ENCODE measurements around the gene BPGM.
"Not testable (repeated sequence)": the region's sequence is repeated elsewhere in the genome, so short reads cannot be mapped to it uniquely, and the experiment has no call there.

Gene BPGM

GRCh38 chr7:134632937-134633540 lies 13.6 kb upstream of the BPGM start:
- FAIRE-seq: peak; percentile 53

- no peak for FAIRE-seq
Measured at GRCh38 chr7:134636008-134636449, 10.6 kb upstream of the BPGM start.

DNA sequence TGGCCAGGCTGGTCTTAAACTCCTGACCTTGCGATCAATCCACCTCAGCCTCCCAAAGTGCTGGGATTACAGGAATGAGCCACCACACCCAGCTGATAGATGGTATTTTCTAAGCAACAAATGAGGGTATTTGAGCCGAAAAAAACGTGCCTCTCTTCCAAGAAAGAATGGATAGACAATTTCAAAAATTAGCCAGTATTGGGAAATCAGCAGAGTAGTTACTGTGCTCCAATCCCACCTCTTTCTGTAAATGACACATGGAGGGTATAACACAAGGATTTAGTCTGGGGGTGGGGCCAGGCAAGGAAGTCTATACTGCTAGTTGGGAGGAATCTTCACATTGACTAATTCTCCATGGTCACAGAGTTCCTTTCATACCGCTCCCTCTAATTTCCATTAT lies 9.2 kb upstream of the BPGM start:
- no peak for FAIRE-seq

- FAIRE-seq: no peak
Measured at GRCh38 chr7:134637934-134638719, 8.5 kb upstream of the BPGM start.

DNA sequence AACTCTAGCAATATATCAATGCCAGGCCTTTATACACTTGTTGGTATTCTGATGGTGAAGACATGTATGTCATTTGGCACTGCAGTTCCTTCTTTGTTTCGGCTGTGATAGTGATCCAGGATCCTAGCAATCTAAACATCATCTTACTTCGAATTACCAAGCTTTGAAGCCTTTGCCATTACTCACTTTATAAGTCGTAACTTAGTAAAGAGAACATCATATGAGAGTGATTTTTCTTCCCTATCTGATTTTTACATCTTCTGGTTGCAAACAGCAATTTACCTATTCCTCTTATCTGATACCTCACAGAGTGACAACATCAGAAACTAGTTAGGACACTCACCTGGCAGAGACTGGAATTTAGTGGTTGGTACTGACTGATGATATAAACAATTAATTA lies 7.6 kb upstream of the BPGM start:
- no peak for FAIRE-seq

GRCh38 chr7:134639683-134640279 lies 6.9 kb upstream of the BPGM start:
- no peak for FAIRE-seq

DNA sequence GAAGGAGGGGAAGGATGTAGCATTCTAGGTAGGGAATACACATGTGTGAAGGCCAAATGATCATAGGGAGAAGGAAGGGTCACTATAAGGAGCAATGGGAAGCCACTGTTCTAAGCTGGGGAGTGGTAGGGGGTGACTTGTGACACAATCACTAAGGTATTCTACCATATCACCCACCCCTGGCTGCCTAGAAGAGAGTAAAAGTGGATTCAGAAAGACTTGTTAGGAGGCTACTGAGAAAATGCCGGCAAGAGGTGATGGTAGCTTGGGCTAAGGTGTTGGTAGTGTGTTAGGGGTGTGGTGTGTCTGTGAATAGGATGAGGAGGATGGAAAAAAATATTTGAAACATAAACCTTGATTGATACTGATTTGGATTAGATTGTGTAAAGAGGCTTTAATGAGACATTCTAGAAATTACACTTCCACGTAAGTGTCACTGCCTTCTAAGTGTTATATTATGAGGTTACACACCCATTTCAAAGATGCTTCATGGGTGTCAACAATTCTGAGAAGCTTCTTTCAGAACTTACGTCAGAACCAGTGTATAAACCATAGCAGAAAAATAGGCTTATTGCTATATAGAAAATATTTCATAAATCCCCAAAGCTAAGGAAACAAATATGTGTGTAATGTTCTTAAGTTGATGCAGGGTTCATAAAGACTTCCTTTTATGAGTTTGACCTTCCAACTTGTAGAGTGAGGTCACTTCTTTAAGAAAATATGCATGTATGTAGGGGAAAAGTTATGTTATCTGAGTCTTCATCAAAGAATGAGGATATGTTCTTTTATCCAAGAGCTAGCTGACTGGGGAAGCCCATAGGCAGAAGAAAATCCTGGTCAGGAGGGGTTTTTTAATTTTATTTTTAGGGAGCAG lies 5.6 kb upstream of the BPGM start:
- FAIRE-seq: no peak

GRCh38 chr7:134641981-134642380 lies 4.7 kb upstream of the BPGM start:
- FAIRE-seq: not testable (repeated sequence)

DNA sequence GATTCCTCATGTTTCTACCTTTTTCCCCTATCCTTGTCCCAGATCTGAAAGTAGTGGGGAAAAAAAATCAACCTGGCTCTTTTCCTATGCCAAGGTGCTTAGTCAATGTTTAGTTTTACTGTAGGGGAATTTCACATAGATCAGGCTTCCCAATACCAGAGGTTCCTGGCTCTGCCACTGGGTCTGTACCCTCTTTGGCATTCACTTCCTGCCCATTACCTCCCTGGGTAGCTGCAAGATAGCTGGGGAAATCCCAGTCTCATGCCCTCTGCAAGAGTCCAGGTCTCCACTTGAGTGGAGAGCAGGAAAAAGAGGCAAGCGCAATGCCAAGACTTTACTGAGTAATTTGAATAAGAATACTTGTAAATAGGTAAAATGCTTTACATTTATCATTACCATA lies 3.5 kb upstream of the BPGM start:
- FAIRE-seq: no peak

GRCh38 chr7:134645478-134645877 lies 1.2 kb upstream of the BPGM start:
- FAIRE-seq: no peak

DNA sequence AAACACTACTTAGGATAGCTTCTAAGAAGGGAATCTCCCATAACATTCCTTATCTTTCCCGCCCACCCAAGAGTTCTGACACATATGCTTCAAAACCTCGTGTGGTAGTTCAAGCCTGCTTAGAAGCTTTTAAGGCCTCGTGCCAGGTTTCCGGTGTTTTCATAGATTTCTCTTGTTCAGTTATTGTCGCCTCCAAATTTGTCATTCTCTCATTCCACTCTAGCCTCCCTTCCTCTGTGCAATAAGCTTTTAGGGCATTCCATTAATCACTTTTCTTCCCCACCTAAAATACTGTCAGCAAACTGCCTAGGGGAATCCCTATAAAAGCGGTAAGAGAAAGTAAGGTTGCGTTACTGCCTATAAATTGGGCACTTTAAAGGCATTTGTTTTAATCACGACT lies 718 bp upstream of the BPGM start:
- no peak for FAIRE-seq

GRCh38 chr7:134648456-134648855 lies 1.8 kb downstream of the BPGM start:
- FAIRE-seq: no peak

GRCh38 chr7:134649226-134649775 lies 2.6 kb downstream of the BPGM start:
- no peak for FAIRE-seq

- FAIRE-seq: no peak
Measured at GRCh38 chr7:134651991-134652390, 5.3 kb downstream of the BPGM start.

DNA sequence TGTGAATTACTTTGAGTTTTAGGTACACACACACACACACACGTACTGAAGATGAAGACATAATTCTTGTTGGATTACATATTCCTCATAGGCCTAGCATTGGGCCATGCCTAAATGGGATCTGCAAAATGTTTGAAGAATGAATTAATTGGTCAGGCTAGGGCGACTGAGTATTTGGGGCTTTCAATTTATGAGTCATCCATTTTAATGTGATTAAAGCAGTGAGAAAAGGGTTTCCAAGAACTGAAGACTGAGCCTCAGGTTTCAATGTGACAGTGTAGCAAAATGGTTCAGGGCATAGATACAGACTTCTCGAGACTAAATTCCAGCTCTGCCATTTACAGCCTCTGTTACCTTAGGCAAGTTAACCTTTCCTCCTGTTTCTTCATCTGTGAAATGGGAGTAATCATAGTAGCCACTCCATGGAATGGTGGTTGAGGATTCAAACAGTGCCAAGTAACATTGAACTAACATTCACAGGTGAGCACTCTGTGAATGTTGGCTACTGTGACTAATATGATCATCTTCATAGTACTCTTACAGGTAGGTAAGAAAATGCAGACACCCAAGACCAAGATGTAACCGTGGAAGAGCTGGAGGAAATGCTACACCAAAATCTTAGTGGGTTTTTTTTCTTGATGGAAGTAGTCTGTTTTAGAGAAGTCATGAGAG lies 7.6 kb downstream of the BPGM start:
- no peak for FAIRE-seq

- no peak for FAIRE-seq
Measured at GRCh38 chr7:134657526-134657925, 10.9 kb downstream of the BPGM start.

DNA sequence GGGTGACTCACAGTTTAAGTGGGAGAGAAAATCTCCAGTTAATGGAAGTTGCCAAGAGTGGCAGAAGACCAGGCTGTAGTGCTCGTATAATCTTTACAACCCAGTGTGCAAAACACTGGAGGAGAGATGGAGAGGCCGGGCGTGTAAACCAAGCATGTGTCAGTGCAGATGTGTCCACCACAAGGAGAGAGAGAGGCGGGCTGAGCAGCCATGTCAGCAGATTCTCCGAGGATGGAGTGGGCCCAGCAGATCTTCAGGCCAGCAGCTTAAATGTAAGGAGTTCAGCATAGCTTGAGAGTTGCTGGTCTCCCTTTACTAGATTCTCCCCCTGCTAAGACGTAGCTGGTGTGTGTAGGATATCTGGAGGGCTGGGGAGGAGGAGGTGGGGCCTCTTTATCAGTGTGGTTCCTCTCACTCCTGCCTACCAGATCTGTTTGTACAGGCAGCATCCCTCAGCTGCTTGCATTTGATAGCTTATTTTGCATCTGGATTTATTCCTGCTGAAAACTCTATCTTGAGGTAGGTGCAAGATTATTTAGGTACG lies 13.7 kb downstream of the BPGM start:
- FAIRE-seq: no peak

DNA sequence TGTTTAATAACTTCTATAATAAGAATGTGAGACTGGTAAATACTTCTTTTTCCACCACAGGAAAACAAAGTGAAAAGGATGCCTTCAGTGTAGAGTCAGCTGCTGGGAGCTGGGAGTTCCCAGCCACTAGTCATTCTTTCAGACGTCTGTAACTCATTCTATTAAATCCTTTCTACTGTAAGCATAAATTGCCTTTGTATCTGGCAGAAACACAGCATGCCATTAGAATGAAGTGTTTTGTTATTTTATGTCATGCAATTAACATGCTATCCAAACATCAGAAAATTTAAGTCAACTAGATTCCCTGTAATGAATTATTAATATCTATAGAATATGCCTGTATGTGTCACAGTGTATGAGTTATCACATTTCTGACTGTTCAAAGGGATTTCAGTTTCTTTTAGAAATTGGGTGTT lies 14.3 kb downstream of the BPGM start:
- FAIRE-seq: no peak

DNA sequence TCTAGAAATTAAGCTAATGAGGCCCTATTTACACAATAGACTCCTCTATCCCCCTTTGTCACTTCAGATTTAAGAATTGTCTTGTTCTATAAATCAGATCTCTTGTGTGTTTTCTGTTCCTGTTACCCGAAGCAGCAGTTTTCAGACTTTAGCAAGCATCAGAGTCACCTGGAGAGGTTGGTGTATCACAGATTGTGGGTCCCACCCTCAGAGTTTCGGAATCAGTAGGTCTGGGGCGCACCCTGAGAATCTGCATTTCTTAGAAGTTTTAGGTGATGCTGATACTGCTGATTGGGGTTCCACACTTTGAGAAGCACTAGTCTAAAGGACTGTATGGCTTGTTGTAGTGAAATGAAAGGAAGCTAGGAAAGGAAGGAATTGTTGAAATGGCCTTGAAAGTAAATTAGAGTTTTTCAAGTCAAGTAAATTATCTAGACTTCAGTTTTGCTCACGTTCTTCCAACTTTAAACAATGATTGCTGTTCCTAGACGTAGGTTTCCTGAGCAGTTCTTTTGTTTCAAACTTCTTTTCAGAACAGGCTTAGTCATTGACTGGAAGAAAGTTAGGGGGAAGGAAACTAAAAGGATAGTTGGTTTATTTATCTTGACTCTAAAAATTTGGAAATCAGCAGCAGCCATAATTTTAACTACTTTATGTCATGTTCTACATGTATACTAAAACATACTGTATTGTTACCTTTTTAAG lies 15.7 kb downstream of the BPGM start:
- no peak for FAIRE-seq

GRCh38 chr7:134662871-134663205 lies 16.2 kb downstream of the BPGM start:
- FAIRE-seq: no peak

DNA sequence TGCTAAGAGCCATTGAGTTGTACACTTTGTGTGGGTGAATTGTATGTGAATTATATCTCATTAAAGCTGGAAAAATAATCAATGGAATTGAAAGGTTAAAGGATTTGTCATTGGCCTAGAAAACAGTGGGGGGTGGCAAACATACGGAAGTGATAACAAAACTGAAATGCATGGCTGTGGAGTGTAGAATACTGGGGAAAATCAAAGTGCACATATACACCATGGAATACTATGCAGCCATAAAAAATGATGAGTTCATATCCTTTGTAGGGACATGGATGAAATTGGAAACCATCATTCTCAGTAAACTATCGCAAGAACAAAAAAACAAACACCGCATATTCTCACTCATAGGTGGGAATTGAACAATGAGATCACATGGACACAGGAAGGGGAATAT lies 18.4 kb downstream of the BPGM start:
- FAIRE-seq: not testable (repeated sequence)

DNA sequence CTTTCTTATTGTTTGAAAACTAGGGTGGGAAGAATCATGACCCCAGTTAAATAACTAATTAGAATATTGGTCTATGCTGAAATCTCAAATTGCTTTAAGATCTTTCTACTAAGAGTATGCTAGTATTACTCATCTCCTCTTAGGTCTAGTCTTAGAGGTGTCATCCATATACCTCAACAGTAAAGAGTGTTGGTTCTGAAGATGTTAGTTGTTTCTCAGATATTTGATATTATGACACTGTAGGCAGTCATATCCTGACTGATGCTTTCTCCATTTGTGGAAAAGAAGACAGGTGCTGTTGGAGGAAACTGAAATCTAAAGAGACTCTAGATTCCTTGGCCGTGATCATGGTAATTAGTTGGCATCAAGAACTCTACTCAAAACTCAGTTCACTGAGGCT lies 21.2 kb downstream of the BPGM start:
- FAIRE-seq: no peak
